Panc1 (cell line): ENCODE measurements around the gene SIGLEC7. TPM values are rescaled to one million over a fixed set of nuclear protein-coding genes. Genes with fewer than 3 reads are reported as not detected.

Experiments used
- ATAC-seq: fragments of 200-7000 bp; cut with Tn5 transposase; 2 replicates; pipeline ENCODE4 v1.9.1; 2020; ENCODE audit warnings: mild to moderate bottlenecking, moderate library complexity
- BruUV-seq: library from RNA; stranded (reverse); fragments of 400-500 nt; replicated peaks from 2 replicates; lab custom pipeline; 2021; lab: Mats Ljungman, UMichigan
- CTCF ChIA-PET: fragments of 300-600 bp; sonication (Branson Sonifier 250); formaldehyde crosslinking; loops from one replicate; lab custom pipeline; 2022; ENCODE audit warnings: antibody characterized with exemption; lab: Charles Lee
- POLR2A ChIA-PET: fragments of 300-600 bp; sonication (Branson Sonifier 250); formaldehyde crosslinking; loops from one replicate; lab custom pipeline; 2022; ENCODE audit warnings: antibody characterized with exemption; lab: Charles Lee
- DNase-seq: peaks from one replicate; pipeline ENCODE4 v3.0.0-alpha.2; 2010; ENCODE audit warnings: low read depth, low spot score
- H3K27ac ChIP-seq: 2 replicates; pipeline ENCODE4 v1.5.1; 2011; ENCODE audit warnings: mild to moderate bottlenecking, low read length, inconsistent platforms
- H3K27me3 ChIP-seq: fragments of 200-500 bp; sonication (Bioruptor generic); 2 replicates; pipeline ENCODE4 v1.6.0; 2014; ENCODE audit warnings: low read length, inconsistent platforms; ENCODE audit not compliant: control insufficient read depth, insufficient read depth
- H3K36me3 ChIP-seq: fragments of 200-500 bp; sonication (Bioruptor generic); 2 replicates; pipeline ENCODE4 v1.5.1; 2014; ENCODE audit warnings: inconsistent platforms, mild to moderate bottlenecking, low read length, moderate library complexity; ENCODE audit not compliant: control insufficient read depth, insufficient read depth
- H3K4me1 ChIP-seq: 2 replicates; pipeline ENCODE4 v1.5.1; 2011; ENCODE audit warnings: inconsistent platforms, mild to moderate bottlenecking, low read length, moderate library complexity; ENCODE audit not compliant: control insufficient read depth, insufficient read depth
- H3K4me3 ChIP-seq, 2 experiments: 2 replicates each; pipeline ENCODE4 v1.5.1; 2011 to 2012; ENCODE audit warnings: low read depth in 2 of 2, low read length in 2 of 2, mild to moderate bottlenecking in 2 of 2, inconsistent platforms in 1 of 2, moderate library complexity in 1 of 2
- H3K9me3 ChIP-seq: fragments of 200-500 bp; sonication (Bioruptor generic); 2 replicates; pipeline ENCODE4 v1.5.1; 2014; ENCODE audit warnings: low read depth, mild to moderate bottlenecking, inconsistent platforms, low read length, moderate library complexity; ENCODE audit not compliant: control insufficient read depth, insufficient read depth
- POLR2AphosphoS5 ChIP-seq: IDR thresholded peaks from 2 replicates; pipeline ENCODE4 v1.6.1; 2012; ENCODE audit warnings: mild to moderate bottlenecking, low read depth, low read length, moderate library complexity
- SIN3A ChIP-seq: IDR thresholded peaks from 2 replicates; pipeline ENCODE4 v1.6.1; 2012; ENCODE audit warnings: low read depth, mild to moderate bottlenecking, low read length, moderate library complexity, borderline replicate concordance; ENCODE audit not compliant: insufficient read depth
- TCF7L2 ChIP-seq: IDR thresholded peaks from 2 replicates; pipeline ENCODE4 v1.6.1; 2011; ENCODE audit warnings: mild to moderate bottlenecking, low read depth, low read length, inconsistent platforms
- in situ Hi-C: cut with HindIII; loops from 2 replicates; pipeline ENCODE4 v1.10.0; 2016; ENCODE audit warnings: low sequenced_read_pairs, low pct_unique_long_range_greater_than_20kb
- intact Hi-C: fragments of 100-400 bp; cut with micrococcal nuclease; formaldehyde crosslinking; loops from one replicate; pipeline ENCODE4 v1.10.0; 2022; ENCODE audit not compliant: unreplicated experiment
- total RNA-seq: library from RNA; stranded (reverse); gene quantifications from one replicate; pipeline ENCODE4 v1.2.1, GENCODE V29; 2021; ENCODE audit not compliant: unreplicated experiment
- TF ChIP-seq, protein P1 (sequence below): fragments of 450-650 bp; IDR thresholded peaks from 2 replicates; pipeline ENCODE4 v1.5.1; 2017; ENCODE audit warnings: mild to moderate bottlenecking
- TF ChIP-seq, protein P2 (sequence below), 2 experiments: IDR thresholded peaks; 2 replicates each; pipeline ENCODE4 v1.6.1; 2011 to 2012; ENCODE audit warnings: low read depth in 2 of 2, control low read depth in 1 of 2, low read length in 1 of 2, mild to moderate bottlenecking in 1 of 2, moderate library complexity in 1 of 2; ENCODE audit not compliant: insufficient read depth in 1 of 2

Gene SIGLEC7
- total RNA-seq, 1 experiment from 2014 or later, result not detected

DNA sequence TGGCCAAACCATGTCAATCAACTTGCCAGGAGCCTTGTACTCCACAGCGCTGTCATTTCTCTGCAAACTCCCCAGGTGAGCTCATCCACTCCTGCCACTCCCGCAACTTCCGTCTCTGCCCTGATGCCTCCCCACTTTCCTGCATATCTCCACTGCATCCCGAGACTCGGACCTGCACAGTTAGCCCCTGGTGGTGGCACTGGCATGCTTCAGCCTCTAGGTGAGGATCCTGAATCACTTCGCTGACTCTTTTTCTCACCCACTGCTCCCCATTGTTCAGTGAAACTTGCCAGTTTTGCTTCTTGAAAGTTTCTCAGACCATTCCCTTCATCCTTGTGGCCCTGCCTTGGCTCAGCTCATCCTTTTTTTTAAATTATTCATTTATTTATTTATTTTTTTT lies 30.5 kb upstream of the SIGLEC7 start:
- no TSS peak for BruUV-seq
- in situ Hi-C loops (no loop called here), intact Hi-C loops (no loop called here)
- 0 out of 2 replicates have a peak, but pooled peaks cover 3% of the 10 kb centered on the region for H3K4me1 ChIP-seq
- H3K4me3 ChIP-seq, result no peak overlapping the region
- CTCF ChIA-PET, result no interaction called here
- H3K27me3 ChIP-seq, result peaks cover 5% of the 10 kb centered on the region
- H3K27ac ChIP-seq, result no peak overlapping the region
- no peaks in the 10 kb centered on the region for H3K9me3 ChIP-seq
- H3K36me3 ChIP-seq, result no peaks in the 10 kb centered on the region; the same call in 1 of the 2 replicates
- POLR2A ChIA-PET, result no interaction called here
- no peak for DNase-seq
- TF ChIP-seq TCF7L2 (no peak), SIN3A (no peak), POLR2AphosphoS5 (no peak)
- TF ChIP-seq, protein P1, sequence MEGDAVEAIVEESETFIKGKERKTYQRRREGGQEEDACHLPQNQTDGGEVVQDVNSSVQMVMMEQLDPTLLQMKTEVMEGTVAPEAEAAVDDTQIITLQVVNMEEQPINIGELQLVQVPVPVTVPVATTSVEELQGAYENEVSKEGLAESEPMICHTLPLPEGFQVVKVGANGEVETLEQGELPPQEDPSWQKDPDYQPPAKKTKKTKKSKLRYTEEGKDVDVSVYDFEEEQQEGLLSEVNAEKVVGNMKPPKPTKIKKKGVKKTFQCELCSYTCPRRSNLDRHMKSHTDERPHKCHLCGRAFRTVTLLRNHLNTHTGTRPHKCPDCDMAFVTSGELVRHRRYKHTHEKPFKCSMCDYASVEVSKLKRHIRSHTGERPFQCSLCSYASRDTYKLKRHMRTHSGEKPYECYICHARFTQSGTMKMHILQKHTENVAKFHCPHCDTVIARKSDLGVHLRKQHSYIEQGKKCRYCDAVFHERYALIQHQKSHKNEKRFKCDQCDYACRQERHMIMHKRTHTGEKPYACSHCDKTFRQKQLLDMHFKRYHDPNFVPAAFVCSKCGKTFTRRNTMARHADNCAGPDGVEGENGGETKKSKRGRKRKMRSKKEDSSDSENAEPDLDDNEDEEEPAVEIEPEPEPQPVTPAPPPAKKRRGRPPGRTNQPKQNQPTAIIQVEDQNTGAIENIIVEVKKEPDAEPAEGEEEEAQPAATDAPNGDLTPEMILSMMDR, result no peak; the same call in 1 of the 2 replicates
- TF ChIP-seq, protein P2, sequence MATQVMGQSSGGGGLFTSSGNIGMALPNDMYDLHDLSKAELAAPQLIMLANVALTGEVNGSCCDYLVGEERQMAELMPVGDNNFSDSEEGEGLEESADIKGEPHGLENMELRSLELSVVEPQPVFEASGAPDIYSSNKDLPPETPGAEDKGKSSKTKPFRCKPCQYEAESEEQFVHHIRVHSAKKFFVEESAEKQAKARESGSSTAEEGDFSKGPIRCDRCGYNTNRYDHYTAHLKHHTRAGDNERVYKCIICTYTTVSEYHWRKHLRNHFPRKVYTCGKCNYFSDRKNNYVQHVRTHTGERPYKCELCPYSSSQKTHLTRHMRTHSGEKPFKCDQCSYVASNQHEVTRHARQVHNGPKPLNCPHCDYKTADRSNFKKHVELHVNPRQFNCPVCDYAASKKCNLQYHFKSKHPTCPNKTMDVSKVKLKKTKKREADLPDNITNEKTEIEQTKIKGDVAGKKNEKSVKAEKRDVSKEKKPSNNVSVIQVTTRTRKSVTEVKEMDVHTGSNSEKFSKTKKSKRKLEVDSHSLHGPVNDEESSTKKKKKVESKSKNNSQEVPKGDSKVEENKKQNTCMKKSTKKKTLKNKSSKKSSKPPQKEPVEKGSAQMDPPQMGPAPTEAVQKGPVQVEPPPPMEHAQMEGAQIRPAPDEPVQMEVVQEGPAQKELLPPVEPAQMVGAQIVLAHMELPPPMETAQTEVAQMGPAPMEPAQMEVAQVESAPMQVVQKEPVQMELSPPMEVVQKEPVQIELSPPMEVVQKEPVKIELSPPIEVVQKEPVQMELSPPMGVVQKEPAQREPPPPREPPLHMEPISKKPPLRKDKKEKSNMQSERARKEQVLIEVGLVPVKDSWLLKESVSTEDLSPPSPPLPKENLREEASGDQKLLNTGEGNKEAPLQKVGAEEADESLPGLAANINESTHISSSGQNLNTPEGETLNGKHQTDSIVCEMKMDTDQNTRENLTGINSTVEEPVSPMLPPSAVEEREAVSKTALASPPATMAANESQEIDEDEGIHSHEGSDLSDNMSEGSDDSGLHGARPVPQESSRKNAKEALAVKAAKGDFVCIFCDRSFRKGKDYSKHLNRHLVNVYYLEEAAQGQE (IDR thresholded peaks at IDR 0.05; ENCODE audit: insufficient read depth in 1 of 2, low read depth in 2 of 2, low read length in 1 of 2), result no peak
- no peak for ATAC-seq

DNA sequence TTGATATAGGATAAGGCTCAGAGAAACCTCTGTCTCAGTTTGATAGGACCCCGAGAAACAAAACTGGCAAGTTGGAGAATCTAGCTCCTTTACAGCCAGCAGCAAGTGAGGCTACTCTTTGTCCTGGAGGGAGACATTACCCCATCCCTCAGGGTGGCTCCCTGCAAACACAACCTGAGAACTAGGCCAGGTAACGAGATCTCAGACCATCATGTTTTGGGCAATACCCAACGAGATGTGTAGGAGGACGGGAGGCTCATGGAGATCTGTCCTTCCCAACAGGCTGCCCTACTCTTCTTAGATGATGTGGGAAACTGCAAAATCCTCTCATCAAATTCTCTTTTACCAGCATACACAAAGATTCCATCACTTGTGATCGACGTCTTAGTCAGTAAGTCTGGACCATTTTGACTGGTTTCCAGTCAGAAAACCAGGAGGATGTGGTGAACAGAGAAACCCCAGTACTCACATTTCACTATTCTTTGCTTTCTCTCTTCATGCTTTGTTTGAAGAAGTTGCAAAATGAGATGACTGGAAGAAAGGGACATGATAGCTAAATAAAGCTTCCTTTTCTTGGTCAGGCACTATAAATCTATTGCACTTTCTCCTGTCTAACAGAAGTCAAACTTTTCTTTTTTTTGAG lies 27.9 kb upstream of the SIGLEC7 start:
- CTCF ChIA-PET, result no interaction called here
- ATAC-seq, result no peak
- H3K27ac ChIP-seq, result no peak overlapping the region
- peaks cover 13% of the 10 kb centered on the region for H3K27me3 ChIP-seq
- no peaks in the 10 kb centered on the region for H3K36me3 ChIP-seq
- no peaks in the 10 kb centered on the region for H3K9me3 ChIP-seq
- no peak overlapping the region for H3K4me3 ChIP-seq
- in situ Hi-C loops, result no loop called here
- no peak for TF ChIP-seq TCF7L2
- no peak for TF ChIP-seq POLR2AphosphoS5
- TF ChIP-seq, protein P1, result no peak
- no peak for TF ChIP-seq SIN3A
- TF ChIP-seq, protein P2 (IDR thresholded peaks at IDR 0.05; ENCODE audit: insufficient read depth in 1 of 2, low read depth in 2 of 2, low read length in 1 of 2), result no peak
- no peak for DNase-seq
- POLR2A ChIA-PET, result interaction anchor here (0.7 kb wide), 1 partner anchor 502 kb away, joined by 5 read pairs; no protein-coding TSS in a partner anchor
- no TSS peak for BruUV-seq
- no peaks in the 10 kb centered on the region for H3K4me1 ChIP-seq
- intact Hi-C loops, result no loop called here
